ENCODE measurements around the gene LRRC34. TPM values are rescaled to one million over a fixed set of nuclear protein-coding genes. Genes with fewer than 3 reads are reported as not detected.

LRRC34 gene
- total and polyA plus RNA-seq, 10 of the 15 experiments (the other 5 are each of a cell fraction or from before 2014, with no cell fraction given), result 0.24 to 3.7 (median 1.7) TPM

- TF ChIP-seq SRF (IDR thresholded peaks at IDR 0.05; ENCODE audit: low read depth in 2 of 2, low read length in 2 of 2), result peak in 1 of 2 experiments; percentile 55; a peak in 1 of 4 replicates
- TF ChIP-seq BCL3 (IDR thresholded peaks at IDR 0.05; ENCODE audit: borderline replicate concordance, insufficient read depth, low read depth, low read length, poor library complexity, severe bottlenecking), result no peak
- 0 out of 2 replicates have a peak, but pooled peaks have one; percentile 25 for TF ChIP-seq NBN (IDR thresholded peaks at IDR 0.05)
- TF ChIP-seq IRF4 (IDR thresholded peaks at IDR 0.05; ENCODE audit: low read depth, low read length), result 0 out of 2 replicates have a peak, but pooled peaks have one; percentile 61
- TF ChIP-seq BRCA1 (IDR thresholded peaks at IDR 0.05; ENCODE audit: low read depth, low read length), result no peak
- peak; percentile 55; the same call in 1 of the 2 replicates for TF ChIP-seq YY1 (IDR thresholded peaks at IDR 0.05; ENCODE audit: low read depth, low read length)
- TF ChIP-seq ATF2 (IDR thresholded peaks at IDR 0.05; ENCODE audit: low read length), result peak; percentile 39; the same call in 1 of the 2 replicates
- TF ChIP-seq SKIL (IDR thresholded peaks at IDR 0.05; ENCODE audit: low read depth, poor library complexity, severe bottlenecking), result no peak
- peak; percentile 90 for TF ChIP-seq SPI1 (IDR thresholded peaks at IDR 0.05; ENCODE audit: borderline replicate concordance, insufficient read depth, low read depth, low read length)
- peak; percentile 35; the same call in 1 of the 3 replicates for TF ChIP-seq POU2F2 (IDR thresholded peaks at IDR 0.05; ENCODE audit: borderline replicate concordance, low read depth, low read length)
- peak; percentile 61 for TF ChIP-seq RUNX3 (IDR thresholded peaks at IDR 0.05; ENCODE audit: low read length)
Observed at GRCh38 chr3:169836078-169836941, 23.6 kb upstream of the LRRC34 start (continued).
